ENCODE measurements around the gene AGBL4.

GRCh38 chr1:48820491-48820890 lies 1203.3 kb downstream of the AGBL4 start:
- TF ChIP-seq POLR2AphosphoS5 (IDR thresholded peaks at IDR 0.05; ENCODE audit: borderline replicate concordance, low read depth, low read length): no peak
- TF ChIP-seq EZH2 (IDR thresholded peaks at IDR 0.05): no peak
- TF ChIP-seq FOXP2 (optimal IDR thresholded peaks at IDR 0.05; ENCODE audit: control extremely low read depth, extremely low read length, insufficient read depth): no peak

All from SK-N-MC (cell line).